ENCODE results near the gene PCSK4.
A peak's percentile ranks its signal among the peaks of the same experiment; 100 is the strongest.
"Not testable (repeated sequence)": the region's sequence is repeated elsewhere in the genome, so short reads cannot be mapped to it uniquely, and the experiment has no call there.

PCSK4 gene

GRCh38 chr19:1490311-1491113 is at the start of gene PCSK4:
Gene PCSK4, minus strand, starts transcription at chr19:1490350. Its CDS starts 4 bp downstream, at chr19:1490346.
- peak; percentile 100 for DNase-seq

- DNase-seq, result not testable (repeated sequence)
Measured at GRCh38 chr19:1539749-1540148, 49.6 kb upstream of the PCSK4 start.

- DNase-seq, result no peak
Measured at GRCh38 chr19:1538978-1539377, 48.8 kb upstream of the PCSK4 start.

GRCh38 chr19:1535699-1536098 is 45.5 kb upstream of the PCSK4 start:
- not testable (repeated sequence) for DNase-seq

GRCh38 chr19:1534972-1535371 is 44.8 kb upstream of the PCSK4 start:
- no peak for DNase-seq

GRCh38 chr19:1533510-1534150 is 43.5 kb upstream of the PCSK4 start:
- no peak for DNase-seq

- no peak for DNase-seq
Measured at GRCh38 chr19:1532003-1532402, 41.9 kb upstream of the PCSK4 start.

- no peak for DNase-seq
Measured at GRCh38 chr19:1531587-1531986, 41.4 kb upstream of the PCSK4 start.

- not testable (repeated sequence) for DNase-seq
Measured at GRCh38 chr19:1530856-1531255, 40.7 kb upstream of the PCSK4 start.

- DNase-seq, result no peak
Measured at GRCh38 chr19:1529430-1529816, 39.3 kb upstream of the PCSK4 start.

GRCh38 chr19:1528596-1529429 is 38.7 kb upstream of the PCSK4 start:
- no peak for DNase-seq

GRCh38 chr19:1527650-1528309 is 37.6 kb upstream of the PCSK4 start:
- DNase-seq, result no peak

GRCh38 chr19:1526979-1527649 is 37.0 kb upstream of the PCSK4 start:
- no peak for DNase-seq

GRCh38 chr19:1526066-1526778 is 36.1 kb upstream of the PCSK4 start:
- DNase-seq, result no peak

GRCh38 chr19:1525343-1525742 is 35.2 kb upstream of the PCSK4 start:
- no peak for DNase-seq

- DNase-seq, result no peak
Measured at GRCh38 chr19:1524972-1525325, 34.8 kb upstream of the PCSK4 start.

GRCh38 chr19:1524287-1524971 is 34.3 kb upstream of the PCSK4 start:
- DNase-seq, result no peak

- no peak for DNase-seq
Measured at GRCh38 chr19:1523412-1524286, 33.5 kb upstream of the PCSK4 start, which contains the start of gene PLK5. Gene PLK5, plus strand, starts transcription at chr19:1524077. Its CDS starts 2,920 bp downstream, at chr19:1526997.

GRCh38 chr19:1522838-1523237 is 32.7 kb upstream of the PCSK4 start:
- DNase-seq, result no peak

GRCh38 chr19:1522061-1522460 is 31.9 kb upstream of the PCSK4 start:
- DNase-seq, result no peak

Data from right forelimb (tissue), 1 donor.